ENCODE data around the gene PARP11. TPM values are rescaled to one million over a fixed set of nuclear protein-coding genes. Genes with fewer than 3 reads are reported as not detected.

Gene PARP11
- total RNA-seq, 1 experiment from 2014 or later: 8.0 TPM

DNA sequence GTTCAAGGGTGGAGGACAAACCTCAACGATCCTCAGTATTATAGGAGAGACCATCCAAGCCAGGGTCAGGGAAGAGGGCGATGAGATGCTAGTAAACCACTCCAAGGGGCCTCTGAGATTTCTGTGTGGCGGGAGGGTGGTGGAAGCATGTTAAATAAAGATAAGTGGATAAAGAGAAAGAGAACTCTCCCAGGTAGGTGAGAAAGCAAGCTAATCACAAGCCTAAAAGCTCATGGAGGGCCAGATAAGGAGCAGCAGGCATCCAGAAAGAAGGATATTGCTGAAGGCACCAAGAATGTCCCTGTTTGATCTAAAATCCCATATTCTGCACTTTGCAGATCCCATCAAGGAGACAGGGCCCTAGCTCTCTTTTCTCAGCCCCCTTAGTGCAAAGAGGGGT lies 48.3 kb upstream of the PARP11 start:
- no peak overlapping the region for H3K27ac Mint-ChIP-seq
- TF ChIP-seq, protein P1, sequence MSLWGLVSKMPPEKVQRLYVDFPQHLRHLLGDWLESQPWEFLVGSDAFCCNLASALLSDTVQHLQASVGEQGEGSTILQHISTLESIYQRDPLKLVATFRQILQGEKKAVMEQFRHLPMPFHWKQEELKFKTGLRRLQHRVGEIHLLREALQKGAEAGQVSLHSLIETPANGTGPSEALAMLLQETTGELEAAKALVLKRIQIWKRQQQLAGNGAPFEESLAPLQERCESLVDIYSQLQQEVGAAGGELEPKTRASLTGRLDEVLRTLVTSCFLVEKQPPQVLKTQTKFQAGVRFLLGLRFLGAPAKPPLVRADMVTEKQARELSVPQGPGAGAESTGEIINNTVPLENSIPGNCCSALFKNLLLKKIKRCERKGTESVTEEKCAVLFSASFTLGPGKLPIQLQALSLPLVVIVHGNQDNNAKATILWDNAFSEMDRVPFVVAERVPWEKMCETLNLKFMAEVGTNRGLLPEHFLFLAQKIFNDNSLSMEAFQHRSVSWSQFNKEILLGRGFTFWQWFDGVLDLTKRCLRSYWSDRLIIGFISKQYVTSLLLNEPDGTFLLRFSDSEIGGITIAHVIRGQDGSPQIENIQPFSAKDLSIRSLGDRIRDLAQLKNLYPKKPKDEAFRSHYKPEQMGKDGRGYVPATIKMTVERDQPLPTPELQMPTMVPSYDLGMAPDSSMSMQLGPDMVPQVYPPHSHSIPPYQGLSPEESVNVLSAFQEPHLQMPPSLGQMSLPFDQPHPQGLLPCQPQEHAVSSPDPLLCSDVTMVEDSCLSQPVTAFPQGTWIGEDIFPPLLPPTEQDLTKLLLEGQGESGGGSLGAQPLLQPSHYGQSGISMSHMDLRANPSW (CRISPR knock-in tag; conservative IDR thresholded peaks at IDR 0.05; ENCODE audit: low read depth): no peak
- TF ChIP-seq, protein P2, sequence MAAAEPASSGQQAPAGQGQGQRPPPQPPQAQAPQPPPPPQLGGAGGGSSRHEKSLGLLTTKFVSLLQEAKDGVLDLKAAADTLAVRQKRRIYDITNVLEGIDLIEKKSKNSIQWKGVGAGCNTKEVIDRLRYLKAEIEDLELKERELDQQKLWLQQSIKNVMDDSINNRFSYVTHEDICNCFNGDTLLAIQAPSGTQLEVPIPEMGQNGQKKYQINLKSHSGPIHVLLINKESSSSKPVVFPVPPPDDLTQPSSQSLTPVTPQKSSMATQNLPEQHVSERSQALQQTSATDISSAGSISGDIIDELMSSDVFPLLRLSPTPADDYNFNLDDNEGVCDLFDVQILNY (CRISPR knock-in tag; IDR thresholded peaks at IDR 0.05): no peak
- TF ChIP-seq, protein P3, sequence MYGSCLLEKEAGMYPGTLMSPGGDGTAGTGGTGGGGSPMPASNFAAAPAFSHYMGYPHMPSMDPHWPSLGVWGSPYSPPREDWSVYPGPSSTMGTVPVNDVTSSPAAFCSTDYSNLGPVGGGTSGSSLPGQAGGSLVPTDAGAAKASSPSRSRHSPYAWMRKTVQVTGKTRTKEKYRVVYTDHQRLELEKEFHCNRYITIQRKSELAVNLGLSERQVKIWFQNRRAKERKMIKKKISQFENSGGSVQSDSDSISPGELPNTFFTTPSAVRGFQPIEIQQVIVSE (CRISPR knock-in tag; IDR thresholded peaks at IDR 0.05; ENCODE audit: borderline replicate concordance): no peak
- TF ChIP-seq, protein P4, sequence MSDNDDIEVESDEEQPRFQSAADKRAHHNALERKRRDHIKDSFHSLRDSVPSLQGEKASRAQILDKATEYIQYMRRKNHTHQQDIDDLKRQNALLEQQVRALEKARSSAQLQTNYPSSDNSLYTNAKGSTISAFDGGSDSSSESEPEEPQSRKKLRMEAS (CRISPR knock-in tag; IDR thresholded peaks at IDR 0.05): no peak
- TF ChIP-seq, protein P5, sequence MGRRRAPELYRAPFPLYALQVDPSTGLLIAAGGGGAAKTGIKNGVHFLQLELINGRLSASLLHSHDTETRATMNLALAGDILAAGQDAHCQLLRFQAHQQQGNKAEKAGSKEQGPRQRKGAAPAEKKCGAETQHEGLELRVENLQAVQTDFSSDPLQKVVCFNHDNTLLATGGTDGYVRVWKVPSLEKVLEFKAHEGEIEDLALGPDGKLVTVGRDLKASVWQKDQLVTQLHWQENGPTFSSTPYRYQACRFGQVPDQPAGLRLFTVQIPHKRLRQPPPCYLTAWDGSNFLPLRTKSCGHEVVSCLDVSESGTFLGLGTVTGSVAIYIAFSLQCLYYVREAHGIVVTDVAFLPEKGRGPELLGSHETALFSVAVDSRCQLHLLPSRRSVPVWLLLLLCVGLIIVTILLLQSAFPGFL (CRISPR knock-in tag; IDR thresholded peaks at IDR 0.05; ENCODE audit: borderline replicate concordance): no peak
- TF ChIP-seq ATF1 (CRISPR knock-in tag; IDR thresholded peaks at IDR 0.05) (no peak), TCF7 (CRISPR knock-in tag; IDR thresholded peaks at IDR 0.05; ENCODE audit: low read depth) (no peak), SOX15 (CRISPR knock-in tag; IDR thresholded peaks at IDR 0.05) (no peak), SMAD3 (CRISPR knock-in tag; IDR thresholded peaks at IDR 0.05; ENCODE audit: borderline replicate concordance) (no peak), JAZF1 (CRISPR knock-in tag; IDR thresholded peaks at IDR 0.05) (no peak), ZNF317 (CRISPR knock-in tag; IDR thresholded peaks at IDR 0.05; ENCODE audit: borderline replicate concordance, low read depth) (no peak), EMX1 (CRISPR knock-in tag; IDR thresholded peaks at IDR 0.05) (no peak), GABPB1 (CRISPR knock-in tag; IDR thresholded peaks at IDR 0.05) (no peak), FOXK1 (CRISPR knock-in tag; IDR thresholded peaks at IDR 0.05) (no peak), NFE2L1 (CRISPR knock-in tag; IDR thresholded peaks at IDR 0.05) (no peak), CREM (CRISPR knock-in tag; IDR thresholded peaks at IDR 0.05) (no peak), ZNF396 (CRISPR knock-in tag; IDR thresholded peaks at IDR 0.05; ENCODE audit: borderline replicate concordance) (no peak)
- TF ChIP-seq, protein P6, sequence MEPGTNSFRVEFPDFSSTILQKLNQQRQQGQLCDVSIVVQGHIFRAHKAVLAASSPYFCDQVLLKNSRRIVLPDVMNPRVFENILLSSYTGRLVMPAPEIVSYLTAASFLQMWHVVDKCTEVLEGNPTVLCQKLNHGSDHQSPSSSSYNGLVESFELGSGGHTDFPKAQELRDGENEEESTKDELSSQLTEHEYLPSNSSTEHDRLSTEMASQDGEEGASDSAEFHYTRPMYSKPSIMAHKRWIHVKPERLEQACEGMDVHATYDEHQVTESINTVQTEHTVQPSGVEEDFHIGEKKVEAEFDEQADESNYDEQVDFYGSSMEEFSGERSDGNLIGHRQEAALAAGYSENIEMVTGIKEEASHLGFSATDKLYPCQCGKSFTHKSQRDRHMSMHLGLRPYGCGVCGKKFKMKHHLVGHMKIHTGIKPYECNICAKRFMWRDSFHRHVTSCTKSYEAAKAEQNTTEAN (CRISPR knock-in tag; IDR thresholded peaks at IDR 0.05): no peak
- TF ChIP-seq, protein P7, sequence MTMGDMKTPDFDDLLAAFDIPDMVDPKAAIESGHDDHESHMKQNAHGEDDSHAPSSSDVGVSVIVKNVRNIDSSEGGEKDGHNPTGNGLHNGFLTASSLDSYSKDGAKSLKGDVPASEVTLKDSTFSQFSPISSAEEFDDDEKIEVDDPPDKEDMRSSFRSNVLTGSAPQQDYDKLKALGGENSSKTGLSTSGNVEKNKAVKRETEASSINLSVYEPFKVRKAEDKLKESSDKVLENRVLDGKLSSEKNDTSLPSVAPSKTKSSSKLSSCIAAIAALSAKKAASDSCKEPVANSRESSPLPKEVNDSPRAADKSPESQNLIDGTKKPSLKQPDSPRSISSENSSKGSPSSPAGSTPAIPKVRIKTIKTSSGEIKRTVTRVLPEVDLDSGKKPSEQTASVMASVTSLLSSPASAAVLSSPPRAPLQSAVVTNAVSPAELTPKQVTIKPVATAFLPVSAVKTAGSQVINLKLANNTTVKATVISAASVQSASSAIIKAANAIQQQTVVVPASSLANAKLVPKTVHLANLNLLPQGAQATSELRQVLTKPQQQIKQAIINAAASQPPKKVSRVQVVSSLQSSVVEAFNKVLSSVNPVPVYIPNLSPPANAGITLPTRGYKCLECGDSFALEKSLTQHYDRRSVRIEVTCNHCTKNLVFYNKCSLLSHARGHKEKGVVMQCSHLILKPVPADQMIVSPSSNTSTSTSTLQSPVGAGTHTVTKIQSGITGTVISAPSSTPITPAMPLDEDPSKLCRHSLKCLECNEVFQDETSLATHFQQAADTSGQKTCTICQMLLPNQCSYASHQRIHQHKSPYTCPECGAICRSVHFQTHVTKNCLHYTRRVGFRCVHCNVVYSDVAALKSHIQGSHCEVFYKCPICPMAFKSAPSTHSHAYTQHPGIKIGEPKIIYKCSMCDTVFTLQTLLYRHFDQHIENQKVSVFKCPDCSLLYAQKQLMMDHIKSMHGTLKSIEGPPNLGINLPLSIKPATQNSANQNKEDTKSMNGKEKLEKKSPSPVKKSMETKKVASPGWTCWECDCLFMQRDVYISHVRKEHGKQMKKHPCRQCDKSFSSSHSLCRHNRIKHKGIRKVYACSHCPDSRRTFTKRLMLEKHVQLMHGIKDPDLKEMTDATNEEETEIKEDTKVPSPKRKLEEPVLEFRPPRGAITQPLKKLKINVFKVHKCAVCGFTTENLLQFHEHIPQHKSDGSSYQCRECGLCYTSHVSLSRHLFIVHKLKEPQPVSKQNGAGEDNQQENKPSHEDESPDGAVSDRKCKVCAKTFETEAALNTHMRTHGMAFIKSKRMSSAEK (CRISPR knock-in tag; IDR thresholded peaks at IDR 0.05; ENCODE audit: borderline replicate concordance): no peak
- H3K9me3 Mint-ChIP-seq: peaks cover 8% of the 10 kb centered on the region
- ChIA-PET CTCF (no interaction called here), POLR2A (interaction anchor here (0.6 kb wide), 1 partner anchor 27 kb away, joined by 3 read pairs; no protein-coding TSS in a partner anchor)
- no peak for ATAC-seq
- no peak overlapping the region for H3K4me3 Mint-ChIP-seq
- no peaks in the 10 kb centered on the region for H3K4me1 Mint-ChIP-seq
- no peak for DNase-seq (ENCODE audit: low spot score)
- no peaks in the 10 kb centered on the region for H3K36me3 Mint-ChIP-seq
- peaks cover 2% of the 10 kb centered on the region; the same call in 1 of the 2 replicates for H3K27me3 Mint-ChIP-seq (ENCODE audit: low read depth)

Measured in WTC11 (cell line).